ENCODE measurements around the gene ROR2.

DNA sequence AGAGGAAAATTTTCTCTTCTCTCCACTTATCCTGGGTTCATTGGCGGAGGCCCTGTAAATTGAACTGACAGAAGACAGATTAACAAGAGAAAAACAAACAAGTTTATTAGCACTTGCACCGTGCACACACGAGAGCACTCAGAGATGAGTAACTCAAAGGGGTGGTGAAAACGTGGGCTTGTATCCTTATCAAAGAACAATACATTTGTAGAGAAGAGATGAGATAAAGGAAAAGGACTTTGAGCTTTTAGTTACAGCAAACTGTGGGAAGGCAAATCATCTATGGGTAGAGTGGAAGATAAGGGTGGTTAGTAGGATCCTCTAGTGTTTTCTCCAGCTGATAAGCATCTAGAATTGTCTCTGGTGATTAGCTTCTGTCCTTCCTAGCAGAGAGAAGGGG lies 44.4 kb upstream of the ROR2 start:
- TF ChIP-seq ZFP3 (CRISPR knock-in tag; IDR thresholded peaks at IDR 0.05) (no peak), ZC3H10 (CRISPR knock-in tag; IDR thresholded peaks at IDR 0.05) (no peak), GLIS3 (CRISPR knock-in tag; IDR thresholded peaks at IDR 0.05) (no peak), ZFP30 (CRISPR knock-in tag; IDR thresholded peaks at IDR 0.05) (no peak), ARNTL (CRISPR knock-in tag; IDR thresholded peaks at IDR 0.05; ENCODE audit: borderline replicate concordance, low read depth) (no peak), RARB (CRISPR knock-in tag; IDR thresholded peaks at IDR 0.05) (no peak), TOX (CRISPR knock-in tag; IDR thresholded peaks at IDR 0.05; ENCODE audit: borderline replicate concordance) (no peak), PPARA (CRISPR knock-in tag; IDR thresholded peaks at IDR 0.05; ENCODE audit: borderline replicate concordance) (no peak), BACH2 (CRISPR knock-in tag; IDR thresholded peaks at IDR 0.05; ENCODE audit: borderline replicate concordance) (no peak), ZNF70 (CRISPR knock-in tag; IDR thresholded peaks at IDR 0.05) (no peak), ESRRG (CRISPR knock-in tag; IDR thresholded peaks at IDR 0.05) (no peak)
- TF ChIP-seq, protein P1, sequence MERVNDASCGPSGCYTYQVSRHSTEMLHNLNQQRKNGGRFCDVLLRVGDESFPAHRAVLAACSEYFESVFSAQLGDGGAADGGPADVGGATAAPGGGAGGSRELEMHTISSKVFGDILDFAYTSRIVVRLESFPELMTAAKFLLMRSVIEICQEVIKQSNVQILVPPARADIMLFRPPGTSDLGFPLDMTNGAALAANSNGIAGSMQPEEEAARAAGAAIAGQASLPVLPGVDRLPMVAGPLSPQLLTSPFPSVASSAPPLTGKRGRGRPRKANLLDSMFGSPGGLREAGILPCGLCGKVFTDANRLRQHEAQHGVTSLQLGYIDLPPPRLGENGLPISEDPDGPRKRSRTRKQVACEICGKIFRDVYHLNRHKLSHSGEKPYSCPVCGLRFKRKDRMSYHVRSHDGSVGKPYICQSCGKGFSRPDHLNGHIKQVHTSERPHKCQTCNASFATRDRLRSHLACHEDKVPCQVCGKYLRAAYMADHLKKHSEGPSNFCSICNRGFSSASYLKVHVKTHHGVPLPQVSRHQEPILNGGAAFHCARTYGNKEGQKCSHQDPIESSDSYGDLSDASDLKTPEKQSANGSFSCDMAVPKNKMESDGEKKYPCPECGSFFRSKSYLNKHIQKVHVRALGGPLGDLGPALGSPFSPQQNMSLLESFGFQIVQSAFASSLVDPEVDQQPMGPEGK (CRISPR knock-in tag; IDR thresholded peaks at IDR 0.05; ENCODE audit: borderline replicate concordance), result no peak
- TF ChIP-seq, protein P2, sequence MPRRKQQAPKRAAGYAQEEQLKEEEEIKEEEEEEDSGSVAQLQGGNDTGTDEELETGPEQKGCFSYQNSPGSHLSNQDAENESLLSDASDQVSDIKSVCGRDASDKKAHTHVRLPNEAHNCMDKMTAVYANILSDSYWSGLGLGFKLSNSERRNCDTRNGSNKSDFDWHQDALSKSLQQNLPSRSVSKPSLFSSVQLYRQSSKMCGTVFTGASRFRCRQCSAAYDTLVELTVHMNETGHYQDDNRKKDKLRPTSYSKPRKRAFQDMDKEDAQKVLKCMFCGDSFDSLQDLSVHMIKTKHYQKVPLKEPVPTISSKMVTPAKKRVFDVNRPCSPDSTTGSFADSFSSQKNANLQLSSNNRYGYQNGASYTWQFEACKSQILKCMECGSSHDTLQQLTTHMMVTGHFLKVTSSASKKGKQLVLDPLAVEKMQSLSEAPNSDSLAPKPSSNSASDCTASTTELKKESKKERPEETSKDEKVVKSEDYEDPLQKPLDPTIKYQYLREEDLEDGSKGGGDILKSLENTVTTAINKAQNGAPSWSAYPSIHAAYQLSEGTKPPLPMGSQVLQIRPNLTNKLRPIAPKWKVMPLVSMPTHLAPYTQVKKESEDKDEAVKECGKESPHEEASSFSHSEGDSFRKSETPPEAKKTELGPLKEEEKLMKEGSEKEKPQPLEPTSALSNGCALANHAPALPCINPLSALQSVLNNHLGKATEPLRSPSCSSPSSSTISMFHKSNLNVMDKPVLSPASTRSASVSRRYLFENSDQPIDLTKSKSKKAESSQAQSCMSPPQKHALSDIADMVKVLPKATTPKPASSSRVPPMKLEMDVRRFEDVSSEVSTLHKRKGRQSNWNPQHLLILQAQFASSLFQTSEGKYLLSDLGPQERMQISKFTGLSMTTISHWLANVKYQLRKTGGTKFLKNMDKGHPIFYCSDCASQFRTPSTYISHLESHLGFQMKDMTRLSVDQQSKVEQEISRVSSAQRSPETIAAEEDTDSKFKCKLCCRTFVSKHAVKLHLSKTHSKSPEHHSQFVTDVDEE (CRISPR knock-in tag; IDR thresholded peaks at IDR 0.05), result no peak

All from SK-N-SH treated with all-trans-retinoic acid at 6 μM for 48 hours (cell line).